Measurements from ENCODE around the gene PRSS56. TPM values are rescaled to one million over a fixed set of nuclear protein-coding genes. Genes with fewer than 3 reads are reported as not detected.

PRSS56 gene
- total and polyA plus RNA-seq, 9 donors = 0.27 to 0.35 TPM; not detected in 7

DNA sequence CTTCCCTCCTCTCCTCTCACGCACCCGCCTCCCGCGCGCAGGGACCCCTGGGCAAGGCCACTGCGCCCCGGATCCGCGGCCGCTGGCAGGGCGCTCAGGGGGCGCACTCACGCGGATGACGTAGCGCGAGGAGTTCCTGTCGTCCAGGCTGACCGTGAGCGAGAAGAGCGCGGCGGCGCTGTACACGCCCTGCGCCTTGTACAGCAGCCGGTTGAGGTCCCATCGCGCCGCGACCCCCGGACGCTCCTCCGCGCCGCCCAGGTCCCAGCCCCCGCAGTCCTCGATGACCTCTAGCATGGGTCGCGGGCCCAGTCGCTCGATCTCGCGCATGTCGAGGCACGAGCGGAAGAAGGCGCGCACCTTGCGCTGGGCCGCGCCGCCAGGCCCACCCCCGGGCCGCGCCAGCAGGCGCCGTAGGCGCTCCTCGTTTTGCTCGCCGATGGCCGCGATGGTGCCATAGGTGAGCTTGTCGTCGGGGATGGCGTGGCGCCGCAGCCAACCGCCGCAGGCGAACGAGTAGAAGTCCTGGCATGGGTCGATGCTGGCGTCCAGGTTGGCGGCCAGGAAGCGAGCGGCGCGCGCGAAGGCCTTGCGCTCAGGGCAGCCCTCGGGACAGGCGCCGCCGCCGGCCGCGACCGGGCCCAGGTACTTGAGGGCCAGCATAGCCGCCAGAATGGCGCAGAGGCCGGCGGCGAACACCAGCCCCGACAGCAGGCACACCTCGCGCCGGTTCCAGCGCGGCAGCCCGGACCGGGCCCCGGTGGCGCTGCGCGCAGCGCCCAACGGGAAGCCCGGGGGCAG is 34.2 kb upstream of the PRSS56 start:
- Histone ChIP-seq H3K27ac (no peak overlapping the region), H3K36me3 (no peaks in the 10 kb centered on the region), H3K27me3 (no peaks in the 10 kb centered on the region), H3K9me3 (no peaks in the 10 kb centered on the region), H3K4me1 (ENCODE audit: insufficient read depth) (no peaks in the 10 kb centered on the region), H3K4me3 (peak overlapping the region; percentile 7)
- TF ChIP-seq POLR2A (IDR thresholded peaks at IDR 0.05) (no peak), CTCF (IDR thresholded peaks at IDR 0.05) (no peak), EP300 (IDR thresholded peaks at IDR 0.05) (no peak)
- DNase-seq = peak in 4 of 5 donors; percentile 20 to 53 (median 40)
- intact Hi-C loops (cut with DNase I) = no loop called here
- 2 to 8% (median 3%) methylated on average over 87 to 111 of the region's 111 CpGs for WGBS, 3 donors

DNA sequence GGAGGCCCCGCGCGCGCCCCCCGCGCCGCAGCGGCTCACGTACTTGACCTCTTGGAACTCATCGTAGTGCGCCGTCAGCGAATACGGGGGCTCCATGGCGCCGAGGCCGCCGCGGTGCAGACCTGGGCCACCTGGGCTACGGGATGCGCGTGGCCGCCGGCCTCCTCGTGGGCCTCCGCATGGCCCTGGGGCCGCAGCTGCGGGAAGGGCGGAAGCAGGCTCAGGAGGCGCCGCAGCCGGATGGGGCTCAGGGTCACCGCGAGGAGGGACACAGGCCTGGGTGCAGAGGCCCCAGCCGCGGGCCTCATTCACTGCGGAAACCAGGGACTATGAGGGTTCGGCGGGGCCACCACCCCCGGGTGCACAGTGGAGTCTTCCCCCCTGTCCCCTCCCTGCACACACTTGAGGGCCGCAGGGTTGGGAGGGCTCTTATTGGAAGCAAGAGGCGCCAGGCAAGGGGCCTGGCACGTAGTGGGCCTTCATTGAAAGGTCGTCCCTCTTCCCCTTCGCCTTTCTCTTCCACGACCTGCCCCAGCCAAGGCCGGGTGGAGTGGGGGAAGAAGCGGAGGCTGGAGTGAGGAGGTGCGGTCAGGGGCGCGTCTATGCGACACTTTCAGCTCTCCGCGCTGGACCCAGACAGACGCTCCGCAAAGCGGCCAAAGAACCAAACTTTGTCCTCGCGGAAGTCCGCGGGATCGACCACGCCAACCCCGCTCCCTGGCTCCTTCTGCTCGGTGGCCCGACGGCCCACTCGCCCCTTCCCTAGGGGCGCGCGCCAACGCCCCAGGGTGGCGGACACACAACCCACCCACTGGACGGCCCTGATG is 33.4 kb upstream of the PRSS56 start:
- WGBS, 3 donors = 2 to 7% (median 5%) methylated on average over 37 to 74 of the region's 74 CpGs
- no peak for TF ChIP-seq CTCF (IDR thresholded peaks at IDR 0.05)
- TF ChIP-seq POLR2A (IDR thresholded peaks at IDR 0.05) = no peak
- no peak for TF ChIP-seq EP300 (IDR thresholded peaks at IDR 0.05)
- Histone ChIP-seq H3K27ac (no peak overlapping the region), H3K9me3 (no peaks in the 10 kb centered on the region), H3K4me1 (ENCODE audit: insufficient read depth) (no peaks in the 10 kb centered on the region), H3K4me3 (peak overlapping the region; percentile 7), H3K36me3 (no peaks in the 10 kb centered on the region), H3K27me3 (no peaks in the 10 kb centered on the region)
- intact Hi-C loops (cut with DNase I) = no loop called here
- peak in 4 of 5 donors; percentile 23 to 48 (median 35) for DNase-seq

DNA sequence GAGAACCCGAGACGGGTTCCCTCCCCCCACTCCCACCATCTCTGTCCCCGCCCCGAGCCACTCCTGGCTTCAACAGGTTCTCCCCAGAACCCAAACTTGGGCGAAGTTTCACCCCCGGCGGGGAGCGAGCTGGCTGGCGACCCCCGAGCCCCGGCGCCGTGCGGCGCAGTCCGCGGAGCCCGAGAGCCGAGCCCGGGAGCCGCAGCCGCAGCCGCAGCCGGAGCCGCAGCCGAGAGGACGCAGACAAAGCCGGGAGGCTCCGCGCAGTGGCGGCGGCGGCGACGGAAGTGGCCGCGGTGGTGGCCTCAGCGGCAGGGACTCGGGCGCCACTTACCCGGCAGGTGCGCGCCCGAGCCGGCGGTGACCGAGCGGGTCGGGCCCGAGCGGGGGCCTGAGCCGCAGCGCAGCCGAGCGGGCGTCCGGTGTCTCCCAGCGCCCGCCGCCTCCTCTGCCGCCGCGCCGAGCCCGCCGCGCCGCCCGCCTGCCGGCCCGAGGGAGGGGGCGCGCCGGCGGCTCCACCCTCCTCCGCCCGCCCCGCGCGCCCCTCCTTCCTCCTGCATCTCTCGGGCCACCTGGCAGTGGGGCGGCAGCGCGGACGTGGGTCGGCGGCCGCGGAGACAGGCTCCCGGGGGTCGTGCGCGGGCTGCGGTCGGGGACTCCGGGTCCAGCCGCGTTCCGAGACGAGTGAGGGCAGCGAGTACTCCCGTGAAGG is 32.6 kb upstream of the PRSS56 start, which contains the start of gene ECEL1:
ECEL1 (minus strand) TSS at position 450 of the 712 bp plus-strand sequence. CDS start 1,181 bp downstream, outside the sequence.
- peak within 1 kb of the TSS; percentile 7 for H3K4me3 ChIP-seq

More for the DNA sequence above, 32.6 kb upstream of the PRSS56 start, which contains the start of gene ECEL1:
- TF ChIP-seq CTCF (IDR thresholded peaks at IDR 0.05) (no peak), POLR2A (IDR thresholded peaks at IDR 0.05) (peak; percentile 33)
- intact Hi-C loops (cut with DNase I) = no loop called here
- Histone ChIP-seq H3K27ac (peak within 1 kb of the TSS in 1 of 2 donors; percentile 19), H3K36me3 (no peaks in the 10 kb centered on the region), H3K9me3 (no peaks in the 10 kb centered on the region), H3K4me1 (ENCODE audit: insufficient read depth) (no peaks in the 10 kb centered on the region), H3K27me3 (no peaks in the 10 kb centered on the region)
- WGBS, 3 donors = 1 to 2% (median 1%) methylated on average over 74 to 98 of the region's 102 CpGs
- DNase-seq = peak in 4 of 5 donors; percentile 42 to 57 (median 46)

Measured in ovary (tissue), 9 donors.